ENCODE measurements around the gene LMCD1. TPM values are rescaled to one million over a fixed set of nuclear protein-coding genes. Genes with fewer than 3 reads are reported as not detected.

Gene LMCD1
- total and polyA plus RNA-seq, 2 of the 4 experiments (the other 2 are of a cell fraction), result 50.0 to 53.8 TPM

DNA sequence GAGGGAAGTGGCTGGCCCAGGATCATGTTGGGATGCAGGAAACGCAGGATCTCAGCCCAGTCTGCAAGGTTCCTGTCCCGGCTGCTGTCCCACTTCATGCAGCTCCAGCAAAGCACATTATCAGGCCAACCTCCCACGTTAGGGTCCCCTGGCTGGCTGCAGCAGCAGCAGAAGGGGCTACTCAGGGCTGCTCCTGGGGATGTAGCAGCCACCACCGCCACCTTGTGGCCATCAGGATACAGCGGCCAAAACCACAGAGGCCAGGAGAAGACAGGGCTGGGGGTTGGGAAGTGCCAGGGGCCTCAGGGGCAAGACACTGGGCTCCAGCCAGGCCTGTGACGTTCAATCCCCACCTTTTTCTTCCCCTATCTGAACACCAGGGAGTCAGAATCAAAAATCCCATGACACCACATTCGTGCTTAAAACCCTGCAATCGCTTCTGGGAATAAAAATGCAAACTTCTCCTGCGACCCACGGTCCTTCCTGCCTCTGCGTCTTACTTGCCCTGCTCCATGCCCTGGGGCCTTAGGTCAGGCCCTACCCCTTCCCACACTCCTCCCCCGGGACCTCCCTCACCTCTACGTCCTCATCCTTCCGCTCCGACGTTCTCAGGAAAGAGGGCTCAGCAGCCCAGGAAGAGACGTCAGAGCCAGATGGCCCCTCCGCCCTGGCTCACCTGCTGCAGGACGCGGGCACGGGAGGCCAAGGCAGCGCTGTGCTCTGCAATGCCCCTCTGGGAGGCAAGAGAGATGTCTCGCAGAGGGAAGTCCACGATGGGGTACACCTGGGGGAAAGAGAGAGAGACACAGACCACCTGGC, 121.5 kb downstream of the LMCD1 start (continued):
- no peak for TF ChIP-seq CEBPB (IDR thresholded peaks at IDR 0.05; ENCODE audit: low read depth, low read length)
- TF ChIP-seq ELK1 (IDR thresholded peaks at IDR 0.05; ENCODE audit: borderline replicate concordance, low read depth, low read length), result no peak
- peak; percentile 88 for TF ChIP-seq SMC3 (IDR thresholded peaks at IDR 0.05; ENCODE audit: low read depth, low read length)

DNA sequence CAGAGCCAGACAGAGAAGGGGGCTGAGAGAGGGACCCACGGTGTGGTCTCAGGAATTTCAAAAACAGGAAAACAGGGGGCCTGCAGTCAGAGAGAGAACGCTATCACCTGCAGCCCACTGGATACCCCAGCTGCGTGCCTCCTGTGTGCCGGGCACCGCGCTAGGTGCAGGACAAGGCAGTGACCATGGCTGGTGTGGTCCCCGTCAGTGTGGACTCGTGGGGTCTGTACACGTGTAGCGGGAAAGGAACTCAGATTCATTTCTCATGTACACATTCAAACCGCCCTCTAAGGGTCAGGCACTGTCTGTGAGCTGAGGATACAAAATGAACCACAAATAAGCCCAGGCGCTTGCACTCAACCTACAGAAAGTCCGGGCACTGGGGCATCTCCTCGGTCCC, 122.1 kb downstream of the LMCD1 start:
- H3K4me1 ChIP-seq (ENCODE audit: control insufficient read depth, insufficient read depth, low read length), result peaks cover 32% of the 10 kb centered on the region
- H3K79me1 ChIP-seq (ENCODE audit: low read depth in 1 of 2, low read length in 2 of 2), result no peaks in the 10 kb centered on the region
- peaks cover 20% of the 10 kb centered on the region for H3K9me1 ChIP-seq (ENCODE audit: insufficient read depth, low read length)
- no peak overlapping the region for H3K56ac ChIP-seq (ENCODE audit: extremely low read depth, insufficient read depth, low read length)
- H2BK15ac ChIP-seq (ENCODE audit: low read depth, low read length), result no peak overlapping the region
- H2BK120ac ChIP-seq (ENCODE audit: low read depth, low read length), result peak overlapping the region; percentile 94
- H3K27me3 ChIP-seq (ENCODE audit: control insufficient read depth, insufficient read depth, low read length), result no peaks in the 10 kb centered on the region; the same call in 1 of the 2 replicates
- H3K9ac ChIP-seq (ENCODE audit: low read depth, low read length), result no peak overlapping the region
- BruUV-seq (replicated peaks), result no TSS peak
- H3K36me3 ChIP-seq (ENCODE audit: control insufficient read depth, insufficient read depth, low read length), result no peaks in the 10 kb centered on the region
- H3K14ac ChIP-seq (replicated peaks; ENCODE audit: low read depth, low read length), result no peak overlapping the region
- ChIA-PET POLR2A (ENCODE audit: unreplicated experiment) (no interaction called here), CTCF (no interaction called here)
- DNase-seq (no peak), ATAC-seq (ENCODE audit: low read depth) (no peak)
- peak overlapping the region; percentile 86 for H3K4ac ChIP-seq (ENCODE audit: low read depth, low read length)
- no peak overlapping the region for H2AFZ ChIP-seq (replicated peaks; ENCODE audit: low read length, poor library complexity)
- no peak overlapping the region for H2BK20ac ChIP-seq (ENCODE audit: low read depth, low read length)
- H3K9me3 ChIP-seq (ENCODE audit: control insufficient read depth, insufficient read depth, low read length), result 0 out of 2 replicates have a peak, but pooled peaks cover 2% of the 10 kb centered on the region
- no peak overlapping the region for H2BK5ac ChIP-seq (ENCODE audit: low read depth, low read length, poor library complexity, severe bottlenecking)
- dilution Hi-C loops (cut with HindIII; ENCODE audit: low sequenced_read_pairs, unreplicated experiment), result no loop called here
- peak overlapping the region; percentile 76 for H2AK5ac ChIP-seq (ENCODE audit: low read depth, low read length)
- WGBS, 2 experiments (ENCODE audit: extremely low coverage in 2 of 2, insufficient read length in 1 of 2), result 69% methylated on average over 2 of the region's 14 CpGs; no CpG with 5 or more reads in 1 of the 2 experiments
- H3K4me2 ChIP-seq (ENCODE audit: low read depth, low read length), result no peak overlapping the region
- peak overlapping the region; percentile 90 for H4K91ac ChIP-seq (ENCODE audit: insufficient read depth, low read depth, low read length)
- in situ Hi-C loops (cut with MboI; ENCODE audit: low sequenced_read_pairs), result loop anchor here (5.0 kb wide), 1 partner anchor 181 kb away; no protein-coding TSS in a partner anchor
- no peak overlapping the region for H2AK9ac ChIP-seq (replicated peaks; ENCODE audit: low read depth, low read length, poor library complexity)
- no peak overlapping the region for H3K27ac ChIP-seq (ENCODE audit: insufficient read depth, low read length)
- no peaks in the 10 kb centered on the region for H4K20me1 ChIP-seq (ENCODE audit: insufficient read depth, low read length)
- 0 out of 4 replicates have a peak overlapping the region, but pooled peaks of 1 of the 2 experiments have one; percentile 86 for H4K8ac ChIP-seq (ENCODE audit: low read depth in 2 of 2, low read length in 2 of 2)
- H3K18ac ChIP-seq (ENCODE audit: low read depth, low read length), result no peak overlapping the region
- no peak overlapping the region for H3K23ac ChIP-seq (ENCODE audit: low read depth, low read length)
- no peak overlapping the region for H3K4me3 ChIP-seq (ENCODE audit: insufficient read depth, low read depth, low read length)
- no peak overlapping the region for H4K5ac ChIP-seq (ENCODE audit: low read depth, low read length)
- intact Hi-C loops (cut with micrococcal nuclease), result loop anchor here (1.0 to 5.0 kb wide), 3 partner anchors 46 to 301 kb away; partner anchors contain the start of gene LMCD1
- TF ChIP-seq CEBPB (IDR thresholded peaks at IDR 0.05; ENCODE audit: low read depth, low read length), result no peak
- TF ChIP-seq MAFK (IDR thresholded peaks at IDR 0.05; ENCODE audit: low read depth, low read length), result no peak
- no peak for TF ChIP-seq RCOR1 (IDR thresholded peaks at IDR 0.05; ENCODE audit: insufficient replicate concordance, low read length)
- TF ChIP-seq, protein P1, sequence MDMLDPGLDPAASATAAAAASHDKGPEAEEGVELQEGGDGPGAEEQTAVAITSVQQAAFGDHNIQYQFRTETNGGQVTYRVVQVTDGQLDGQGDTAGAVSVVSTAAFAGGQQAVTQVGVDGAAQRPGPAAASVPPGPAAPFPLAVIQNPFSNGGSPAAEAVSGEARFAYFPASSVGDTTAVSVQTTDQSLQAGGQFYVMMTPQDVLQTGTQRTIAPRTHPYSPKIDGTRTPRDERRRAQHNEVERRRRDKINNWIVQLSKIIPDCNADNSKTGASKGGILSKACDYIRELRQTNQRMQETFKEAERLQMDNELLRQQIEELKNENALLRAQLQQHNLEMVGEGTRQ (IDR thresholded peaks at IDR 0.05; ENCODE audit: low read depth, low read length), result no peak
- no peak for TF ChIP-seq CHD1 (IDR thresholded peaks at IDR 0.05; ENCODE audit: low read depth, low read length)
- no peak for TF ChIP-seq MXI1 (IDR thresholded peaks at IDR 0.05; ENCODE audit: borderline replicate concordance, low read depth, low read length)
- TF ChIP-seq, protein P2, sequence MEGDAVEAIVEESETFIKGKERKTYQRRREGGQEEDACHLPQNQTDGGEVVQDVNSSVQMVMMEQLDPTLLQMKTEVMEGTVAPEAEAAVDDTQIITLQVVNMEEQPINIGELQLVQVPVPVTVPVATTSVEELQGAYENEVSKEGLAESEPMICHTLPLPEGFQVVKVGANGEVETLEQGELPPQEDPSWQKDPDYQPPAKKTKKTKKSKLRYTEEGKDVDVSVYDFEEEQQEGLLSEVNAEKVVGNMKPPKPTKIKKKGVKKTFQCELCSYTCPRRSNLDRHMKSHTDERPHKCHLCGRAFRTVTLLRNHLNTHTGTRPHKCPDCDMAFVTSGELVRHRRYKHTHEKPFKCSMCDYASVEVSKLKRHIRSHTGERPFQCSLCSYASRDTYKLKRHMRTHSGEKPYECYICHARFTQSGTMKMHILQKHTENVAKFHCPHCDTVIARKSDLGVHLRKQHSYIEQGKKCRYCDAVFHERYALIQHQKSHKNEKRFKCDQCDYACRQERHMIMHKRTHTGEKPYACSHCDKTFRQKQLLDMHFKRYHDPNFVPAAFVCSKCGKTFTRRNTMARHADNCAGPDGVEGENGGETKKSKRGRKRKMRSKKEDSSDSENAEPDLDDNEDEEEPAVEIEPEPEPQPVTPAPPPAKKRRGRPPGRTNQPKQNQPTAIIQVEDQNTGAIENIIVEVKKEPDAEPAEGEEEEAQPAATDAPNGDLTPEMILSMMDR (conservative IDR thresholded peaks at IDR 0.05; ENCODE audit: low read depth, low read length), result no peak
- no peak for TF ChIP-seq POLR2A (IDR thresholded peaks at IDR 0.05; ENCODE audit: low read depth, low read length)
- no peak for TF ChIP-seq NFE2L2 (IDR thresholded peaks at IDR 0.05; ENCODE audit: low read depth, low read length)
- no peak for TF ChIP-seq FOS (IDR thresholded peaks at IDR 0.05; ENCODE audit: low read depth, low read length)

All from IMR-90 (cell line).